DMS53 treated with DMSO at 0.1 percent for 48 hours (cell line): ENCODE measurements around the gene OR13C5.

ENCODE experiments used
- DNase-seq: peaks from one replicate; lab custom pipeline; 2025; ENCODE audit not compliant: unreplicated experiment; lab: John Stamatoyannopoulos, UW

Gene OR13C5

GRCh38 chr9:104555521-104555920 is 43.7 kb downstream of the OR13C5 start:
- DNase-seq, result no peak

GRCh38 chr9:104553261-104553660 is 46.0 kb downstream of the OR13C5 start:
- DNase-seq, result no peak
